Activated CD4-positive, alpha-beta T cell treated with anti-CD3 and anti-CD28 coated beads, Interleukin-2, amount 50 U/mL, for 16 hours (primary cell): ENCODE results near the gene TAP1.
A peak's percentile ranks its signal among the peaks of the same experiment; 100 is the strongest.
"Not testable (repeated sequence)": the region's sequence is repeated elsewhere in the genome, so short reads cannot be mapped to it uniquely, and the experiment has no call there.

Source experiments
- DNase-seq: peaks from one replicate; pipeline ENCODE4 v3.0.0-alpha.2; 2020

Gene TAP1

DNA sequence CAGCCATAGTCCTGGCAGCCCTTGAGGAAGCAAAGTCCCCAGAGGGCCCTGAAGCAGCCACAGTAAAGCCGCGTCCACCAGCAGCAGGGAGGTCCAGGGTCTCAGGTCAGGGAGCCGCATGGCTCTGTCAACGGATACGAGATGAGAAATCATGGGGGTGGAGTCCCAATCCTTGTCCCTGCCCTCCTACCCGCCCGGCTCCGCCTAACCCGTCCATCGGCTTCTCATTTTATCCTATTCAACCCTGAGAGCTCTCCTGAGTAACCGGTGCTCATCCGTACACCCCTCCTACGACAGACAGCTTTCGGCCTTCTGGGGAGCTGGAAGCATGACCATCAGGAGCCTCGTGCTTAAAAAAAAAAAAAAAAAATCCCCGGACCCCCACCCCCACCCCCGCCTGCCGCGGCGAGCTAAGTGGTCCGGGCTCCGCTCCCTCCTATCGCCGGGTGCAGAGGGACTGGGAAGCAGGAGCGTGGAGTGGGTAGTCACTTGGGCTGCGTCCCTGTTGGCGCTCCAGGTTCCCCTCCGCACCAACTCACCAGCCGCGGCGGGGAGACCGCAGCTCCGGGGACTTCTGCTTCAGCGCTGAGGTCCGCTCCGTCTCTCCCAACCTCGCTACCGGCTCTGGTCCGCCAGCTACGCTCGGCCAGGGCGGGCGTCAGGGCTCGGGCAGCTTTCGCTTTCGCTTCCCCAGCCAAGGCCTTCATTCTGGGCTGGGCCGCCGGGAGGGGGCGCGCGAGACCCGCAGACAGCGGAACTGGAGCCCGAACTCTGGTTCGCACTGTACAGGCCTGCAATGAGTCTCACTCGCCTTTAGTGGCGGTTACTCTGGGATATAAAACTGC is 15.2 kb downstream of the TAP1 start, which contains the start of gene TAP2:
Gene TAP2, minus strand, starts transcription at position 626 of the 845 bp plus-strand sequence. Its CDS starts 506 bp downstream, at position 120.
- DNase-seq: peak; percentile 98

DNA sequence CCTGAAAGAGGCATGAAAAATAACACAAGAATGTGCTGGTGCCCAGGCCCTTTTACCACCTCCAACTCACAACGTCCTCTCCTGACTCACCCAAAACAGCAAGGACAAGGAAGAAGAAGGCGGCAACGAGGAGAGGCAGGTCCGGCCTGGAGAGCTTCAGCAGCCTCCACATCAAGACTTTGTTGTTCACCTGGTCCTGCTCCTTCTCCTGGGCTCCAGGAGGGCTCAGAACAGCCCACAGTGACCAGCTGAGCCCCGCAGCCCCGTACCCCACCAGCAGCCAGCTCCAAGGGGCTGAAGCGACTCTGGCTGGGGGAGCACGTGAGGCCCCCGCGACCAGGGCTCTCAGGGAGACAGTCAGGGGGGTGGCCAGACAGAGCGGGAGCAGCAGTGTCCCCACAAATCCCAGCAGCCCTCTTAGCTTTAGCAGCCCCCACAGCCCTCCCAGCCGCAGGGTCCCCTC is 15.8 kb downstream of the TAP1 start:
- DNase-seq: no peak

- no peak for DNase-seq
Measured at GRCh38 chr6:32836873-32837272, 16.6 kb downstream of the TAP1 start.

- DNase-seq: no peak
Measured at GRCh38 chr6:32835167-32835893, 18.2 kb downstream of the TAP1 start.

GRCh38 chr6:32833664-32834063 is 19.8 kb downstream of the TAP1 start:
- DNase-seq: no peak

DNA sequence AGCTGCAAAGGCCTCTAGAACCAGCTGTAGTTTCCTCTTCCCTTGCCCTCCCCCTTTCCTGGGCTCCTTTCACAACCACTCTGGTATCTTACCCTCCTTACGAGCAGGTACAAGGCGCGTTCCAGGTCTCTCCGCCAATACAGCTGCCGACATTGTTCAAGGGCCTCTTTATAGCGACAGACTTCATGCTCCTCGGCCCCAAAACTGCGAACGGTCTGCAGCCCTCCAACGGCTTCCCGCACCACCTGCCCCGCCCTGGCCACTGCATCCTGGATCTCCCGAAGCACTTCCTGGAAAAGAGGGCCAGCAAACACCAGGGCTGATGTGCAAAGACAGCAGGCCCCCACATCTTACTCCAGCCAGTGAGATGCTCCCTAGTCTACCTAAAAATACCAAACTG is 21.0 kb downstream of the TAP1 start:
- no peak for DNase-seq

DNA sequence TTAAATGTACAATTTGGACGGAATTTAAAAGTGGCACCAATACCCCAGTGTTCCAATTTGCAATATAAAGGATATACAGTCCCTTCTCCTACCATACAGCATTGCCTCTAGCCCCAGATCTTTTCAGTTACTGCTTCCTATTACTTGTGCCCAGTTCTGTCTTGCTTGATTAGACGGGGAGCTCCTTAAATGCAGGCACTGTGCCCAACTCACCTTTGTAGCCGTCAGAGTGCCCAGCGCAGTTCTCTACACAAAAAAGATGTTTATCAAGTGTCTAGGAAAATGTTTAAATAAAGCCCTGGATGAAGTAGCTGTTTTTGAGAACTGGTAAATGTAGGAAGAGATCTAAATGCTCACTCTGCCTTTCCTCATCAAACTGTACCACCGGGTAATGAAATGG is 22.6 kb downstream of the TAP1 start:
- no peak for DNase-seq

DNA sequence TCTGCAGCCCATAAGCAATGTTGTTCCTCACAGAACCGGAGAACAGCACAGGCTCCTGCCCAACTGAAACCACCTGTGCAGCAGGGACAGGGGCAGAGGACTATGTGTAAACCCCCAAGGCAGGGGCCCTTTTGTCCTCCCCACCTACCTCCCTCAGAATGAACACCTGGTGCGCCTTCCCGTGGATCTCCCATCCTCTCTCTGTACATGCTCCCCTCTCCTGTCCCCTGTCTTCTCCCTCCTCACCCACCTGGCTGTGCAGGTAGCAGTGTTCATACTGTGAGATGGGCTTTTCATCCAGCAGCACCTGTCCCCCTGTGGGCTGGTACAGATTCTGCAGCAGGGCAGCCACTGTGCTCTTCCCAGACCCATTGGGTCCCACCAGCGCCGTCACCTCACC is 23.5 kb downstream of the TAP1 start:
- DNase-seq: no peak

DNA sequence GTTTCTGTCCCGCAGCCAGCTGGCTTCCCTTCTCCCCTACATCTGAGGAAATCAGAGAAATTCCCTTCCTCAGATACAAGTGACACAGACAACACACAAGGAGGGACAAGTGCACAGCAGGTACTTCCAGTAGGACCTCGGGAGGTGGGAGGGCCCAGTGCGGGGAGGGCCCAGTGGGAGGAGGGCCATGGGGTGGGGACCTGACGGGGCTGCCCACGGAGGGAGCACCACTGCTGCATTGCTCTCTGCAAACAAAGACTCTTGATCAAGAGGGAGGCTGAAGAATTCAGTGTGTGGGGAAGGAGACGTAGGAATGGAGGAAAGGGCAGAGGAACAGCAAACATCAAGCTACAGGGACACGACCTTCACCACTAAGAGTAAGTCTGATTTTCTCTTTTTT is 24.0 kb downstream of the TAP1 start:
- DNase-seq: no peak

DNA sequence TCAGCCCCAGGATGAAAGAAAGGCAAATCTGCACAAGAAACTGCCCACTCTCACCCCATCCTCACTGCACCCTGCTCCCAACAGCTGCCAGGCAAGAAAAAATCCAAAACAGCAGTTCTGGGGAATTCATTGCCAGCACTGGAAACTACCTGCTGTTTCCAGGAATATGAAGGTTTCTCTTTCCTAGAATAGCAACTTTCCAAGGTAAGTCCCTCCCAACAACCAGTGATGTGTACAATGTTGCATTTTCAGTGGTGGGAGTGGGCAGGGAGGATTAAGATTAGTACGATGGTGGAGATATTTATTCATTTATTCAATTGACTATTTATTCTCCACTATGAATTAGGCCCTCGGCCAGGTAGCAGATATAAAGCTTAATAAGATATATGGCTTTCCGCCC is 26.5 kb downstream of the TAP1 start:
- DNase-seq: no peak

DNA sequence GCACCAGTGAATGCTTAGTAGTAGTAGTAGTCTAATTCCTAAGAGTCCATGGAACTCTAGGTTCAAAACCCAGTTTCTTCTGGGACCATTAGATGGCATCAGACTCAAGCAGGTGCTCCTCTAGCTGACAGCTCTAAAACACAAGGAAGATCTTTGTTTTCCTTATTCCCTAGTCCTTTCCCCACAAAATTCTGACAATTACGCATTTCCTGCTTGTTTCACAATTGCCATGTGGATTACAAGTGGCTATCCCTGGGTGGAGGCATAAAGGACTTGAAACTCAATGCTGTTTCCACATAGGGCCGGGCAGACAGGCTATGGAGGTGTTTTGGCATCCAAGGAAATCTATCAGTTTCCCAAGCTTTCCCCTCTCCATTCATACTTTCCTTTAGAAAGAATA is 27.5 kb downstream of the TAP1 start:
- DNase-seq: no peak

DNA sequence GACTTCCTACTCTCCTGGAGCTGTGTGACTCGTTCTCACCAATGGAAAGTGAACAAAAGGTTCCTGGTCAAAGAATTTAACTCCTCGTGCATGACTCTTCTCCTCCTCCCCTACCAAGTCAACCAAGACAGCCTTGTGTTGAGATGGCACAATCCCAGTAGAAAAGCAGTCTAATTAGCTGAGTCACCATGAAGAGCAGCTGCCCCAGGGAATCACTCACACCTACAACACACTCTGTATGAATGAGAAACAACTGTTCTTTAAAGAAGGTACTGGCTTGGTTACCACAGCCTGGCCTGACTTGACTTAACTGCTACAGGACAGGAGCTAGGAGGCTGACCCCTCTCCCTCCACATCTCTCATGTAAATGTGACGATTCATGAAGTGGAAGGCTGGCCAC is 33.8 kb downstream of the TAP1 start:
- no peak for DNase-seq

DNA sequence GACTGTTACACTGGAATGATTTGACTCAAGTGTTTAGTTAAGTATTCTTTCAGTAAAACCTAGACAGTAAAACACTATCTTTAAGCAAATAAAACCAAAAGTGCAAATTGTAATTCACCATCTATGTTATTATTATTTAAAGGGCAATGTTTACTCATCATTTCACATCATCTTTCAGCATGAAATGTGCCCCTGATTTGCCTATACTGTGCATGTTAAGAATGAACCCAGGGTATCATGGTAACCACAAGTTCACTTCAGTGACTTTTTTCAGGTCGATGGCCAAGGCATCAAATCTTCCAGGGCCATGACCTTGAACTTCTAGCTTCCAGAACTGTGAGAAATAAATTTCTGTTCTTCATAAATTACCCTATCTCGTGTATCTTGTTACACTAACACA is 34.6 kb downstream of the TAP1 start:
- DNase-seq: no peak

DNA sequence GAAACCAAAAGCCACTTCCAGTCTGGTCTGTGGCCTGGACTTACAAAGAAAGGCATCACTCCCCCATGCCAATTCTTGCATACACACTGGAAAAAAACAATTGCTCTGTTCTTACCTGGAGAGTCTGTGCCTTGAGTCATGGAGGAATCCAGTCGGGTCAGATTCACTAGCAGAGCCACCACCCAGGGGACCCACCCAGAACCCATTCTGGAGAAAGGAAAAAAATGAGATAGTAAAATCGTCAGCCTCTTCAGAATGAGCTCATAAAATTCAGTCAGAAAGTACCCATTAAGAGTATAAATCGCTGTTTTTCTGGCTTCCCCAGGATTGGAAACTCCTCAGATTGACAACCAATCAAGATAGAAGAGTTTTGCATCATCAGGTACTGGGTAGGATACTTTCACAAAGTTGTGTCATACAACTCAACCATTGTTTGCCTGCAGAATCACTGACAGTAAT is 36.7 kb downstream of the TAP1 start, which contains the start of gene HLA-DOB:
Gene HLA-DOB, minus strand, starts transcription at position 257 of the 459 bp plus-strand sequence. Its CDS starts 51 bp downstream, at position 206.
- peak; percentile 35 for DNase-seq

DNA sequence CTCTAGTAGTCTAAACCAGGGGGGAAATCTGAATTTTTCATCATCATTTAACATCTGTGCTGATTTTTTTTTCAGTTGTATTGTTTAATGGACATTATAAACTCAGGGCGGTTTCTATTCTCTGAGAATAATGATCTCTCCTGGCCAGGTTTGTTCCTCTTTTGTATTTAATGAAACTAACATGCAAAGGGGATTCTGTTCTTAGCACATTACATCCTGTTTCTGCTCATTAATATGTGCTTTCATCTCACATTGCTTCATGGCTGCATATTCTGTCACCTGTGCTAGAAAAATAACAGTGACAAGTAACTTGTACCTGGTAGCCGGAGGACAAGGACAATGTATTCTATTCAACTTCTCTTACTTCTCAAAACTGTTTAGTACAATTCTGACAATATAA is 37.5 kb downstream of the TAP1 start:
- no peak for DNase-seq

- DNase-seq: no peak
Measured at GRCh38 chr6:32815115-32815514, 38.4 kb downstream of the TAP1 start.

DNA sequence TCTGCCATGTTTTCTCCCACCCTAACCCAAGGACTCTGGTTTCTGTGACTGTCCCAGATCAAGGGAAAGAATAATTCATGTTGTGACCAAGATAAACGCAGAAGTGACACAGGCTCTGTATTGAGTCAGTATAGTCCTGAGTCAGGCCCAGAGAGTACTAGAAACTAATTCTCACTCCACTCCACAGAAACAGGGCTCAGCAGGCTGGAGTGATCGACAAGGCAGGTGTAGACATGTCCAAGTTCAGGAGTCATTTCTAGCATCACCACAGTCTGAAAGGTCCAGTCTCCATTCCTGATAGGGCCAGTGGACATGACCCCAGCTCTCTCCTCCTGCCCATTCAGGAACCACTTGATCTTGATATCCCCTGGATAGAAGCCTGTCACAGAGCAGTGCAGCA is 39.4 kb downstream of the TAP1 start:
- no peak for DNase-seq

GRCh38 chr6:32809171-32809570 is 44.3 kb downstream of the TAP1 start:
- DNase-seq: no peak

- no peak for DNase-seq
Measured at GRCh38 chr6:32807020-32807580, 46.4 kb downstream of the TAP1 start.

DNA sequence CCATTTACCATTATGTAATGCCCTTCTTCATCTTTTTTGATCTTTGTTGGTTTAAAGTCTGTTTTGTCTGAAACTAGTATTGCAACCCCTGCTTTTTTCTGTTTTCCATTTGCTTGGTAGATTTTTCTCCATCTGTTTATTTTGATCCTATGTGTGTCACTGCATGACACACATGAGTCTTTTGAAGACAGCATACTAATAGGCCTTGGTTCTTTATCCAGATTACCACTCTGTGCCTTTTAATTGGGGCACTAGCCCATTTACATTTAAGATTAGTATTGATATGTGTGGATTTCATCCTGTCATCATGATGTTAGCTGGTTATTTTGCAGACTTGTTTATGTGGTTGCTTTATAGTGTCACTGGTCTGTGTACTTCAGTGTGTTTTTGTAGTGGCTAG is 48.1 kb downstream of the TAP1 start:
- not testable (repeated sequence) for DNase-seq

DNA sequence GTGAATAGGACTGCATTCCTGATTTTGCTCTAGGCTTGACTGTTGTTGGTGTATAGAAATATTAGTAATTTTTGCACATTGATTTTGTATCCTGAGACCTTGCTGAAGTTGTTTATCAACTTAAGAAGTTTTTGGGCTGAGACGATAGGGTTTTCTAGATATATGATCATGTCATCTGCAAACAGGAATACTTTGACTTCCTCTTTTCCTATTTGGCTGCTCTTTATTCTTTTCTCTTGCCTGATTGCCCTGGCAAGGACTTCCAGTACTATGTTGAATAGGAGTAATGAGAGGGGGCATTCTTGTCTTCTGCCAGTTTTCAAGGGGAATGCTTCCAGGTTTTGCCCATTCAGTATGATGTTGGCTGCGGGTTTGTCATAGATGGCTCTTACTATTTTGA is 50.1 kb downstream of the TAP1 start:
- DNase-seq: no peak

DNA sequence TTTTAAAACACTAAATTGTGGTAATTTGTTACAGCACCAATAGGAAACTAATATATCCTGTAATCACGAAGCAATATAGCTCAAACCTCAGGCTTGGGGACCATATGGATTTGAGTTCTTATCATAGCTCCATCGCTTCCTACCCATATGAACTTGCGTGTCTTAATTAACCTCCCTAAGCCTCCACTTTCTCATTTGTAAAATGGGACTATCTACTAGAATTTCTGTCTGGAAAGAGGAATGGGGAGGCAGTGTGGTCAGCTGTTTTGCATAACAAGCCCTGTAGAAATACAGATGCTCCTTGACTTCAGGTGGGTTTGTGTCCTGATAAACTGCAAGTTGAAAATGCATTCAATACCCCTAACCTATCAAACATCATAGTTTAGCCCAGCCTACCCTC is 53.8 kb downstream of the TAP1 start:
- no peak for DNase-seq

- no peak for DNase-seq
Measured at GRCh38 chr6:32799168-32799567, 54.3 kb downstream of the TAP1 start.
